Kidney (tissue), 14 donors: ENCODE data around the gene ALKBH3. TPM values are rescaled to one million over a fixed set of nuclear protein-coding genes. Genes with fewer than 3 reads are reported as not detected.

Experiments used
- DNase-seq, 5 donors: peaks; one replicate each; pipeline ENCODE4 v3.0.0-alpha.2; 2013 to 2020
- FAIRE-seq: peaks from 2 replicates; lab custom pipeline; 2012; peaks lifted over from hg19 to GRCh38; lab: Jason Lieb, UNC
- H3K27ac ChIP-seq, 2 donors: one replicate each; pipeline ENCODE4 v1.7.0; 2013; ENCODE audit warnings: low read depth in 2 of 2, low read length in 2 of 2, inconsistent platforms in 1 of 2
- H3K27me3 ChIP-seq: one replicate; pipeline ENCODE4 v1.7.1; 2013; ENCODE audit warnings: low read length, inconsistent platforms; ENCODE audit not compliant: control insufficient read depth, insufficient read depth
- H3K36me3 ChIP-seq, 3 donors: one replicate each; pipeline versions ENCODE4 v1.7.0 to v1.7.1; 2013; ENCODE audit warnings: low read length in 3 of 3, control low read depth in 1 of 3, inconsistent platforms in 1 of 3; ENCODE audit not compliant: insufficient read depth in 3 of 3, control insufficient read depth in 2 of 3
- H3K4me1 ChIP-seq, 3 donors: one replicate each; pipeline versions ENCODE4 v1.7.0 to v1.7.1; 2013; ENCODE audit warnings: low read length in 3 of 3, inconsistent platforms in 1 of 3, low read depth in 1 of 3; ENCODE audit not compliant: control insufficient read depth in 2 of 3, insufficient read depth in 2 of 3
- H3K4me3 ChIP-seq, 3 donors: one replicate each; pipeline versions ENCODE4 v1.7.0 to v1.8.1; 2013; ENCODE audit warnings: low read length in 3 of 3, control low read depth in 1 of 3, inconsistent platforms in 1 of 3
- H3K9ac ChIP-seq, 3 donors: one replicate each; pipeline versions ENCODE4 v1.7.0 to v1.7.1; 2013; ENCODE audit warnings: low read length in 3 of 3, control low read depth in 1 of 3, inconsistent platforms in 1 of 3
- H3K9me3 ChIP-seq, 3 donors: one replicate each; pipeline versions ENCODE4 v1.7.0 to v1.7.1; 2013; ENCODE audit warnings: low read length in 3 of 3, control low read depth in 1 of 3, inconsistent platforms in 1 of 3; ENCODE audit not compliant: control insufficient read depth in 2 of 3, insufficient read depth in 1 of 3
- intact Hi-C: fragments of 100-400 bp; cut with DNase I; formaldehyde crosslinking; loops from one replicate; pipeline ENCODE4 v1.11.1; 2022
- polyA plus RNA-seq: library from polyadenylated mRNA; stranded (reverse); fragments of 350-450 nt; fragmentation: Illumina TruSeq; extraction: RNeasy Lipid Tissue Mini Kit (QIAGEN cat#74804); gene quantifications from one replicate; pipeline ENCODE4 v1.2.3, GENCODE V29; 2014; ENCODE audit warnings: low read depth, low replicate concordance; ENCODE audit not compliant: insufficient read depth
- total RNA-seq: library from RNA; stranded (reverse); fragmentation: NEBNext Ultra II Directional; extraction: Animal tissue kit (Norgen Biotek cat#: 25700); gene quantifications from one replicate; pipeline ENCODE4 v1.2.1, GENCODE V29; 2021
- TF ChIP-seq, protein P1 (sequence below): IDR thresholded peaks from 3 replicates; pipeline ENCODE4 v1.5.1; 2012; ENCODE audit warnings: mild to moderate bottlenecking, moderate library complexity, borderline replicate concordance; ENCODE audit not compliant: insufficient read depth; ENCODE audit errors: extremely low read depth
- donor health status: control.
- donor health status: control.
- donor health status: control.
- donor health status: control.
- donor health status: control.
- donor health status: DM: yes; HTN: yes; CAD: no.
- donor health status: Normal renal cell carcinoma (clear cell type).

ALKBH3 gene
- total and polyA plus RNA-seq, 2 donors from 2014 or later: 23.8 to 49.0 TPM

DNA sequence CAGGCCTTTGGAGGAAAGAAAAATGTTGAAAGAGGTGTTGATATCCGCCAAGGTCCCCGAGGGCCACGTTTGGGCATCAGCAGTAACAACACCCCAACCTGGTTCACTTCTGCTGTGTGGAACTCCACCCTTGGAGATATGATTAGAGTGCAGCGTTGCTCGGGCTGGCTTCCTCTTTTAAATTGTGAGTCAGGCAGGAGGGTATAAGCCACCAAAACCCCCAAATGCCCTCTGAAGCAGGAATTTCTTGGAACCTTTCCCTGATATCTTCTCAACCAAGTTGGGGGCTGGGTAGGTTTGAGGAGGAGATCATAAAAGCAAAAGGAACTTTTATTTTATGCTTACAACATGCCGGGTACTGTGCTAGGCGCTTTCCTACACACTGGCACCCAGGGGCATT lies 55.4 kb downstream of the ALKBH3 start:
- Histone ChIP-seq H3K9me3 (no peaks in the 10 kb centered on the region), H3K27me3 (peaks cover 2% of the 10 kb centered on the region), H3K4me3 (no peak overlapping the region), H3K9ac (no peak overlapping the region), H3K36me3 (no peaks in the 10 kb centered on the region), H3K27ac (no peak overlapping the region), H3K4me1 (peaks cover 0 to 7% (median 0%) of the 10 kb centered on the region in 3 donors)
- TF ChIP-seq, protein P1, sequence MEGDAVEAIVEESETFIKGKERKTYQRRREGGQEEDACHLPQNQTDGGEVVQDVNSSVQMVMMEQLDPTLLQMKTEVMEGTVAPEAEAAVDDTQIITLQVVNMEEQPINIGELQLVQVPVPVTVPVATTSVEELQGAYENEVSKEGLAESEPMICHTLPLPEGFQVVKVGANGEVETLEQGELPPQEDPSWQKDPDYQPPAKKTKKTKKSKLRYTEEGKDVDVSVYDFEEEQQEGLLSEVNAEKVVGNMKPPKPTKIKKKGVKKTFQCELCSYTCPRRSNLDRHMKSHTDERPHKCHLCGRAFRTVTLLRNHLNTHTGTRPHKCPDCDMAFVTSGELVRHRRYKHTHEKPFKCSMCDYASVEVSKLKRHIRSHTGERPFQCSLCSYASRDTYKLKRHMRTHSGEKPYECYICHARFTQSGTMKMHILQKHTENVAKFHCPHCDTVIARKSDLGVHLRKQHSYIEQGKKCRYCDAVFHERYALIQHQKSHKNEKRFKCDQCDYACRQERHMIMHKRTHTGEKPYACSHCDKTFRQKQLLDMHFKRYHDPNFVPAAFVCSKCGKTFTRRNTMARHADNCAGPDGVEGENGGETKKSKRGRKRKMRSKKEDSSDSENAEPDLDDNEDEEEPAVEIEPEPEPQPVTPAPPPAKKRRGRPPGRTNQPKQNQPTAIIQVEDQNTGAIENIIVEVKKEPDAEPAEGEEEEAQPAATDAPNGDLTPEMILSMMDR: no peak
- intact Hi-C loops: no loop called here
- peak in 1 of 5 donors; percentile 24 for DNase-seq
- FAIRE-seq: no peak

DNA sequence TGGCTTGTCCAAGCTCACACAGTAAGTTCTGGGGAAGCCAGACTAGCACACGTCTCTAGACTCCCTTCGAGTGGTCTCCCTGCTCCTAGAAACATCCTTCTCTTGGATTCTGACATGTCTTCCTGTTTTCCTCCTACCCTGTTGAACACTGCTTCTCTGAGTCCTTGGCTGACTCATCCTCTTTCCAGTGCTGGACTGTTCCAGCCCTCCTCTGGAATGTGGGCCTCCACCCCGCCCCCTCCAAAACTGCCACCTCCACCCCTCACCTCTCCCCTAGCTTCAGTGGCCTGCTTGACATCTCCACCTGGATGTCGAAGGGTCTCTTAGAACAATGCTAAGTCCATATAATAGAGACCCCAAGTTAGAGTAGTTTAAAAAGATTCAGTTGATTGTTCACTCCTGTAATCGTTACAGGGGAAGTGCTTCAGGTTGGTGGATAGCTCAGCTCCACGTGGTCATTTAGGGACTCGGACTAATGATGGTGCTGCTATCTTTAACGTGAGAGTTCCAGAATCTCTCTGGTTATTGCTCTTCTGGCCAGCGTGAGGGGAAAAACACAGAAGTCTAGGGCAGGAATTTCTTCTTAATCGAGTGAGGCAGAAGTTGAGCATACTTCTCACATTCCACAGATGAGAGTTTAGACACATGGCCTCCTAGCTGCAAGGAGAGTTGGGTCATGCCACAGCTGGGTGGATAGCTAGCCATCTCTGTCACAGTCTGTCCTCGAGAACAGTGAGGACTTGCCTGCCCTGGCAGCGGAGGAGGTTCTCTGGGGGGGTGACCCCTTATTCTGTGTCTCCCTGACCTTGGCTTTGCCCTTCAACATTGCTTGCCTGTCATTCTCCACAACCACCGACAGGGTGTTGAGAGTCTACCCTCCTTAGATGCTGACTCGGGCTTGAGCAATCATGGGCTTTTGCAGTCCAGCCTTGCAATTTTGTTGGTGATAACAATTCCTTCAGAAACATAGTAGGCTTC lies 57.1 kb downstream of the ALKBH3 start:
- no peaks in the 10 kb centered on the region for H3K36me3 ChIP-seq
- H3K27me3 ChIP-seq: peaks cover 5% of the 10 kb centered on the region
- no peaks in the 10 kb centered on the region for H3K9me3 ChIP-seq
- H3K9ac ChIP-seq: no peak overlapping the region
- TF ChIP-seq, protein P1: no peak
- DNase-seq: peak in 1 of 5 donors; percentile 20
- no peak overlapping the region for H3K4me3 ChIP-seq
- no peak overlapping the region for H3K27ac ChIP-seq
- FAIRE-seq: no peak
- H3K4me1 ChIP-seq: peaks cover 0 to 4% (median 0%) of the 10 kb centered on the region in 3 donors
- intact Hi-C loops: no loop called here

DNA sequence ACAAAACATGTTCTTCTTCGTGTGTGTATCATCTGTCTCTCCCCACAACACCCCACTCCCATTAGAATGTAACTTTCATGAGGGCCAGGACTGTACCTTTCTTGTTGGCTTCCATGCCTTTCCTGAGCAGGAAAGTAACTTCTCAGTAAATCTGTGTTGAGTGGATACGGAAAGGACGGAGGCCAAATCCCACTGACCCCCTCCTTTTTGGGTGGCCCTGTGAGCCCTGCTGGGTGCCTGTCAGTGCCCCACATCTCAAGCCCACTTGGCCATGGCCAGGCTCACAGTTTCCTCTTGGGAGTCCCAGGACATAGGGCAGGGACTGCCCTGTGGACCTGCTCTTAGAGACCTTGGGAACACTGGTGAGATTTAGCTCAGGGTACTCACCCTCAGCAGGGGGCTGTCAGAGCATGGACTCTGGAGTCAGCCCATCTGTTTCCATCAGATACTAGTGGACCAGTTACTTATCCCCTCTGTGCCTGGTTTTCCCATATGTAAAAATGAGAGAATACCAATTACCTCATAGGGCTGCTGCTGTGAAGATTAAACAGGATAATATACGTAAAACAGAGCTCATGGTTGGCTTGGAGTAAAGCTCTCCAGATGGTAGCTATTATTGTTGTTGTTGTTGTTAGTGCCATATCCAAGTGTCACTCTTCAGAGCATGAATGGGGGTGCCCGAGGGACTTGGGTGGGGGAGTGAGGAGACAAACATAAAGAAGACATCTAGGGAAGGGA lies 60.8 kb downstream of the ALKBH3 start:
- FAIRE-seq (no peak), DNase-seq (peak in 1 of 5 donors; percentile 40)
- intact Hi-C loops: loop anchor here (10.0 kb wide), 1 partner anchor 93 kb away; no protein-coding TSS in a partner anchor
- TF ChIP-seq, protein P1: no peak
- H3K4me3 ChIP-seq: peak overlapping the region in 2 of 3 donors; percentile 16 to 37
- H3K9ac ChIP-seq: no peak overlapping the region
- H3K36me3 ChIP-seq: no peaks in the 10 kb centered on the region
- peaks cover 0 to 10% (median 0%) of the 10 kb centered on the region in 3 donors for H3K4me1 ChIP-seq
- H3K27ac ChIP-seq: peak overlapping the region; percentile 9 to 68
- peaks cover 13% of the 10 kb centered on the region for H3K27me3 ChIP-seq
- H3K9me3 ChIP-seq: no peaks in the 10 kb centered on the region
